Upper lobe of left lung (tissue), 6 donors: ENCODE results near the gene MED19. TPM values are rescaled to one million over a fixed set of nuclear protein-coding genes. Genes with fewer than 3 reads are reported as not detected.

Experiments used
- ATAC-seq, 2 donors: fragments of 200-7000 bp; cut with Tn5 transposase; one replicate each; pipeline ENCODE4 v1.9.1; 2022; ENCODE audit warnings: mild to moderate bottlenecking in 2 of 2, moderate library complexity in 2 of 2; ENCODE audit not compliant: low FRiP score in 2 of 2
- DNase-seq, 2 donors: peaks; one replicate each; pipeline ENCODE4 v3.0.0-alpha.2; 2019 to 2020
- H3K27ac ChIP-seq, 4 donors: fragments of 200-600 bp; sonication (generic); one replicate each; pipeline ENCODE4 v1.5.1; 2016 to 2019
- H3K27me3 ChIP-seq, 4 donors: fragments of 200-600 bp; sonication (generic); one replicate each; pipeline ENCODE4 v1.5.1; 2017 to 2019
- H3K36me3 ChIP-seq, 4 donors: fragments of 200-600 bp; sonication (generic); one replicate each; pipeline ENCODE4 v1.5.1; 2016 to 2019
- H3K4me1 ChIP-seq, 4 donors: fragments of 200-600 bp; sonication (generic); one replicate each; pipeline ENCODE4 v1.5.1; 2018 to 2019
- H3K4me3 ChIP-seq, 4 donors: fragments of 200-600 bp; sonication (generic); one replicate each; pipeline ENCODE4 v1.5.1; 2017 to 2019; ENCODE audit warnings: mild to moderate bottlenecking in 2 of 4, moderate library complexity in 1 of 4
- H3K9me3 ChIP-seq, 4 donors: fragments of 200-600 bp; sonication (generic); one replicate each; pipeline ENCODE4 v1.5.1; 2018 to 2019
- EP300 ChIP-seq, 4 donors: sonication (generic); formaldehyde crosslinking; IDR thresholded peaks; one replicate each; pipeline ENCODE4 v1.5.1; 2017; ENCODE audit warnings: antibody characterized with exemption in 4 of 4, control low read depth in 2 of 4
- POLR2A ChIP-seq, 4 donors: fragments of 450-650 bp; IDR thresholded peaks; one replicate each; pipeline ENCODE4 v1.5.1; 2016 to 2017; ENCODE audit warnings: antibody characterized with exemption in 4 of 4, mild to moderate bottlenecking in 2 of 4
- POLR2AphosphoS5 ChIP-seq, 2 donors: sonication (generic); formaldehyde crosslinking; IDR thresholded peaks; one replicate each; pipeline ENCODE4 v1.5.1; 2017; ENCODE audit warnings: antibody characterized with exemption in 2 of 2
- WGBS, 2 donors: methylation state at CpG; one replicate each; pipeline ENCODE4 v1.1.5; 2017 to 2018; 5-methylcytosine and 5-hydroxymethylcytosine counted together
- total RNA-seq, 6 donors: library from RNA; depleted of rRNA in 4 of 6; stranded (reverse); fragments of >200 nt in 4 of 6; gene quantifications; one replicate each; pipeline versions ENCODE4 v1.1.0 to v1.2.1, GENCODE V29; 2016 to 2021
- TF ChIP-seq, protein P1 (sequence below), 6 experiments: fragments of 450-650 bp in 4 of 6; fragments of 200-600 bp in 2 of 6; sonication (generic) in 2 of 6; IDR thresholded peaks; one replicate each; pipeline ENCODE4 v1.5.1; 2016 to 2019; ENCODE audit warnings: antibody characterized with exemption in 6 of 6
- donor health status: DM: no; HTN: no; CAD: no; lungs with moderate emphysema.
- donor health status: DM: no; HTN: yes; CAD: no; lungs with severe emphysema.

MED19 gene
- total RNA-seq = 10 to 100 TPM in 5 of 6 donors, 1 to 10 TPM in 1; 7.4 to 14.9 (median 13.5) TPM

GRCh38 chr11:57711414-57712255, at the start of gene MED19:
Gene MED19, minus strand, starts transcription at chr11:57712215. Its CDS starts 36 bp downstream, at chr11:57712179.
- Histone ChIP-seq H3K27ac (peak within 1 kb of the TSS; percentile 85 to 91 (median 87)), H3K9me3 (no peaks in the 10 kb centered on the region), H3K4me3 (peak within 1 kb of the TSS; percentile 80 to 99 (median 92)), H3K36me3 (peaks cover 0 to 3% (median under 1%) of the 10 kb centered on the region in 4 donors), H3K27me3 (no peaks in the 10 kb centered on the region), H3K4me1 (peaks cover 29 to 49% (median 31%) of the 10 kb centered on the region in 4 donors)
- WGBS, 2 donors = 7% methylated on average over 21 to 51 of the region's 51 CpGs
- ATAC-seq (peak; percentile 73 to 85), DNase-seq (peak; percentile 94 to 95)
- TF ChIP-seq EP300 (IDR thresholded peaks at IDR 0.05) (no peak), POLR2AphosphoS5 (IDR thresholded peaks at IDR 0.05) (no peak), POLR2A (IDR thresholded peaks at IDR 0.05) (peak in 3 of 4 donors; percentile 45 to 62 (median 46))
- TF ChIP-seq, protein P1, sequence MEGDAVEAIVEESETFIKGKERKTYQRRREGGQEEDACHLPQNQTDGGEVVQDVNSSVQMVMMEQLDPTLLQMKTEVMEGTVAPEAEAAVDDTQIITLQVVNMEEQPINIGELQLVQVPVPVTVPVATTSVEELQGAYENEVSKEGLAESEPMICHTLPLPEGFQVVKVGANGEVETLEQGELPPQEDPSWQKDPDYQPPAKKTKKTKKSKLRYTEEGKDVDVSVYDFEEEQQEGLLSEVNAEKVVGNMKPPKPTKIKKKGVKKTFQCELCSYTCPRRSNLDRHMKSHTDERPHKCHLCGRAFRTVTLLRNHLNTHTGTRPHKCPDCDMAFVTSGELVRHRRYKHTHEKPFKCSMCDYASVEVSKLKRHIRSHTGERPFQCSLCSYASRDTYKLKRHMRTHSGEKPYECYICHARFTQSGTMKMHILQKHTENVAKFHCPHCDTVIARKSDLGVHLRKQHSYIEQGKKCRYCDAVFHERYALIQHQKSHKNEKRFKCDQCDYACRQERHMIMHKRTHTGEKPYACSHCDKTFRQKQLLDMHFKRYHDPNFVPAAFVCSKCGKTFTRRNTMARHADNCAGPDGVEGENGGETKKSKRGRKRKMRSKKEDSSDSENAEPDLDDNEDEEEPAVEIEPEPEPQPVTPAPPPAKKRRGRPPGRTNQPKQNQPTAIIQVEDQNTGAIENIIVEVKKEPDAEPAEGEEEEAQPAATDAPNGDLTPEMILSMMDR (IDR thresholded peaks at IDR 0.05) = peak in 1 of 6 experiments; percentile 4

DNA sequence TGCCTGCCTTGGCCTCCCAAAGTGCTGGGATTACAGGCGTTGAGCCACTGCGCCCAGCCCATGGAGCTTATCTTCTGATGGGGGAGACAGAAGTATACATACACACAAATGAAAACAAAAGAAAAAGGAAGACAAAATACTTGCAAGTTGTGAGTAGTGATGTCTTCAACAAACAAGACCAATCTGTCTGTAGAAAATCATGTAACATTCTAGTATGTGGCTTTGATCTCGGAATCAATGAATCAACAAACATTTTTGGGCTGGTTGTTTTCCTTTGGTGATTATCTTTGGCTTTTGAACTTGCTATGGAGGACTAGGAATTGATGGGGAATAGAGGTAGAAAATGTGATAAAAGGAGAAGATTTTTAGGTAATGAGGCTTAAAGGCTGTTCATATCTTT, 46.2 kb upstream of the MED19 start:
- no peaks in the 10 kb centered on the region for H3K27me3 ChIP-seq
- no peaks in the 10 kb centered on the region for H3K4me1 ChIP-seq
- DNase-seq (no peak), ATAC-seq (no peak)
- H3K27ac ChIP-seq = no peak overlapping the region
- H3K36me3 ChIP-seq = no peaks in the 10 kb centered on the region
- H3K4me3 ChIP-seq = no peak overlapping the region
- no peaks in the 10 kb centered on the region for H3K9me3 ChIP-seq
- TF ChIP-seq POLR2AphosphoS5 (IDR thresholded peaks at IDR 0.05) (no peak), EP300 (IDR thresholded peaks at IDR 0.05) (no peak), POLR2A (IDR thresholded peaks at IDR 0.05) (no peak)
- TF ChIP-seq, protein P1 (IDR thresholded peaks at IDR 0.05) = no peak
- WGBS, 2 donors = 87 to 94% methylated on average over 3 of the region's 3 CpGs

- no peak overlapping the region for H3K4me3 ChIP-seq
- H3K36me3 ChIP-seq = no peaks in the 10 kb centered on the region
- no peaks in the 10 kb centered on the region for H3K27me3 ChIP-seq
- ATAC-seq = peak; percentile 17 to 45
- TF ChIP-seq EP300 (IDR thresholded peaks at IDR 0.05) (no peak), POLR2AphosphoS5 (IDR thresholded peaks at IDR 0.05) (no peak), POLR2A (IDR thresholded peaks at IDR 0.05) (no peak)
- TF ChIP-seq, protein P1 (IDR thresholded peaks at IDR 0.05) = no peak
- 96 to 97% methylated on average over 30 of the region's 30 CpGs for WGBS, 2 donors
- no peak overlapping the region for H3K27ac ChIP-seq
- H3K4me1 ChIP-seq = peaks cover 0 to 11% (median 5%) of the 10 kb centered on the region in 4 donors
- peak in 1 of 2 donors; percentile 77 for DNase-seq
- no peaks in the 10 kb centered on the region for H3K9me3 ChIP-seq
Measured at GRCh38 chr11:57752954-57753353, 40.9 kb upstream of the MED19 start.

GRCh38 chr11:57751676-57752253, 39.8 kb upstream of the MED19 start, which contains the start of gene BTBD18:
Gene BTBD18, minus strand, starts transcription at chr11:57751819. Its CDS starts 631 bp downstream, at chr11:57751188.
- Histone ChIP-seq H3K4me1 (peaks cover 0 to 11% (median 5%) of the 10 kb centered on the region in 4 donors), H3K27ac (peak within 1 kb of the TSS in 2 of 4 donors; percentile 7 to 52), H3K9me3 (no peaks in the 10 kb centered on the region), H3K4me3 (no peak within 1 kb of the TSS), H3K27me3 (no peaks in the 10 kb centered on the region), H3K36me3 (no peaks in the 10 kb centered on the region)
- ATAC-seq (peak; percentile 74 to 75), DNase-seq (peak in 1 of 2 donors; percentile 30)
- TF ChIP-seq POLR2A (IDR thresholded peaks at IDR 0.05) = no peak
- no peak for TF ChIP-seq POLR2AphosphoS5 (IDR thresholded peaks at IDR 0.05)
- TF ChIP-seq EP300 (IDR thresholded peaks at IDR 0.05) = no peak
- TF ChIP-seq, protein P1 (IDR thresholded peaks at IDR 0.05) = peak in 5 of 6 experiments; percentile 40 to 62 (median 52)
- 49 to 57% methylated on average over 10 of the region's 10 CpGs for WGBS, 2 donors
